Transverse colon (tissue), 4 donors: ENCODE results near the gene IDUA. TPM values are rescaled to one million over a fixed set of nuclear protein-coding genes. Genes with fewer than 3 reads are reported as not detected.
A peak's percentile ranks its signal among the peaks of the same experiment; 100 is the strongest.
"Not testable (repeated sequence)": the region's sequence is repeated elsewhere in the genome, so short reads cannot be mapped to it uniquely, and the experiment has no call there.

Experiments used
- DNase-seq: peaks from one replicate; pipeline ENCODE4 v3.0.0-alpha.2; 2019
- H3K27ac ChIP-seq, 4 donors: fragments of 200-600 bp; sonication (generic); 2 replicates each; pipeline ENCODE4 v1.5.1; 2016 to 2018; ENCODE audit warnings: inconsistent platforms in 4 of 4
- H3K27me3 ChIP-seq: fragments of 200-600 bp; sonication (generic); 2 replicates; pipeline ENCODE4 v1.5.1; 2017; ENCODE audit warnings: inconsistent platforms
- H3K36me3 ChIP-seq, 4 donors: fragments of 200-600 bp; sonication (generic); 2 replicates each; pipeline ENCODE4 v1.5.1; 2017 to 2019; ENCODE audit warnings: inconsistent platforms in 4 of 4
- H3K4me1 ChIP-seq, 4 donors: fragments of 200-600 bp; sonication (generic); 2 replicates each; pipeline ENCODE4 v1.5.1; 2017 to 2020; ENCODE audit warnings: inconsistent platforms in 4 of 4
- H3K4me3 ChIP-seq, 4 donors: fragments of 200-600 bp; sonication (generic); 1 replicate in 1 of 4; 2 replicates in 3 of 4; pipeline versions ENCODE4 v1.5.1 to v1.6.1; 2017 to 2019; ENCODE audit warnings: inconsistent platforms in 4 of 4
- H3K9me3 ChIP-seq, 2 donors: fragments of 200-600 bp; sonication (generic); 2 replicates each; pipeline ENCODE4 v1.5.1; 2017 to 2019; ENCODE audit warnings: inconsistent platforms in 2 of 2
- EP300 ChIP-seq: sonication (generic); formaldehyde crosslinking; IDR thresholded peaks from one replicate; pipeline ENCODE4 v1.6.1; 2017; ENCODE audit warnings: antibody characterized with exemption, low read depth
- POLR2A ChIP-seq: fragments of 450-650 bp; IDR thresholded peaks from one replicate; pipeline ENCODE4 v1.6.1; 2016; ENCODE audit warnings: antibody characterized with exemption, mild to moderate bottlenecking, moderate library complexity
- POLR2AphosphoS5 ChIP-seq, 3 donors: sonication (generic); formaldehyde crosslinking; IDR thresholded peaks; one replicate each; pipeline ENCODE4 v1.6.1; 2016; ENCODE audit warnings: antibody characterized with exemption in 3 of 3
- WGBS, 2 donors: methylation state at CpG; one replicate each; pipeline ENCODE4 v1.1.5; 2018; ENCODE audit warnings: low coverage in 1 of 2; 5-methylcytosine and 5-hydroxymethylcytosine counted together
- in situ Hi-C, 4 donors: fragments of 200-750 bp; cut with MboI; loops; one replicate each; pipeline versions ENCODE4 v1.15.0 to v1.15.1; 2017; ENCODE audit warnings: low sequenced_read_pairs in 3 of 4, low pct_ligation_motif_present in 1 of 4, low pct_unique_long_range_greater_than_20kb in 1 of 4
- intact Hi-C: fragments of 100-400 bp; cut with DNase I; formaldehyde crosslinking; loops from one replicate; pipeline ENCODE4 v1.15.1; 2023; ENCODE audit warnings: low total_unique reads
- total RNA-seq, 4 donors: library from RNA; depleted of rRNA; stranded (reverse); fragments of >200 nt; gene quantifications; one replicate each; pipeline ENCODE4 v1.1.0, GENCODE V29; 2016
- TF ChIP-seq, protein P1 (sequence below), 5 experiments: fragments of 200-600 bp in 3 of 5; fragments of 450-650 bp in 2 of 5; sonication (generic) in 3 of 5; IDR thresholded peaks; 1 replicate in 2 of 5; 2 replicates in 3 of 5; pipeline ENCODE4 v1.5.1; 2016 to 2017; ENCODE audit warnings: antibody characterized with exemption in 5 of 5, inconsistent platforms in 3 of 5, mild to moderate bottlenecking in 2 of 5, moderate library complexity in 1 of 5

IDUA gene
- total RNA-seq, 4 donors from 2014 or later, result 25.9 to 78.6 (median 40.4) TPM

DNA sequence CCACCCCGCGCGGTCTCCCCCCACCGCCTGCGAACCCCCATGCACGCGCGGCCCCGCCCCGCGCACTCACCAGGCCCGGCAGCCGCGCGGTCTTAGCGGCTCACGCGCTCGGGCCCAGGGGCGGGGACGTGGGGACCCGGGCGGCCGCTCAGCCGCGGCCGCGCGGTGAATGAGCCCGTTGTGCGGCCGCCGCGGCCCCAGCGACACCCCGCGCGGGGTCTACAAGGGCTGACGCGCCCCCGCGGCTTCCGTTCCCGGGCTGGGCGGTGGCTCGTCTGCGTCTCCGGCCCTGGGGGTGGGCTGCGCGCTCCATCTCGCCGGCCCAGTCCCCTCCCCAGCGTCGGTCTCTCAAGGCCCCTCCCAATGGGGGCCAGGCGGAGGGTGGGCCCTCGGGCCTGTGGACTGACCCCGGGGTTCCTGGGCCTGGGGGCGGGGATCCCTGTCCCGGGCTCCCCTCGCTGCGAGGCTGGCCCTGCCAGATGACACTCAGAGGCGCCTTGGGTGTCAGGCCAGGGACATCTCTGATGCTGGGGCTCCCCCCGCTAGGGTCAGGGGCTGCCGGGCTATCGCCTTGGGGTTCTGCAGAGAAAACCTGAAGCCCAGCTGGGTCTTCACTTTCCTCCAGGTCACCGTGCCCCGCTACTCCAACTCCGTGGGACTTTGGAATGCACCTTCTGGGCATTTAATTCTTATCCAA lies 10.7 kb downstream of the IDUA start:
- Histone ChIP-seq H3K4me1 (peaks cover 12 to 40% (median 31%) of the 10 kb centered on the region in 4 donors), H3K9me3 (no peaks in the 10 kb centered on the region), H3K4me3 (peak overlapping the region in 3 of 4 donors; percentile 5 to 45 (median 9)), H3K36me3 (no peaks in the 10 kb centered on the region), H3K27me3 (peaks cover 61% of the 10 kb centered on the region), H3K27ac (no peak overlapping the region)
- in situ Hi-C loops (no loop called here), intact Hi-C loops (no loop called here)
- DNase-seq, result no peak
- TF ChIP-seq POLR2AphosphoS5 (IDR thresholded peaks at IDR 0.05), result no peak
- TF ChIP-seq POLR2A, result no peak
- TF ChIP-seq EP300, result no peak
- TF ChIP-seq, protein P1, sequence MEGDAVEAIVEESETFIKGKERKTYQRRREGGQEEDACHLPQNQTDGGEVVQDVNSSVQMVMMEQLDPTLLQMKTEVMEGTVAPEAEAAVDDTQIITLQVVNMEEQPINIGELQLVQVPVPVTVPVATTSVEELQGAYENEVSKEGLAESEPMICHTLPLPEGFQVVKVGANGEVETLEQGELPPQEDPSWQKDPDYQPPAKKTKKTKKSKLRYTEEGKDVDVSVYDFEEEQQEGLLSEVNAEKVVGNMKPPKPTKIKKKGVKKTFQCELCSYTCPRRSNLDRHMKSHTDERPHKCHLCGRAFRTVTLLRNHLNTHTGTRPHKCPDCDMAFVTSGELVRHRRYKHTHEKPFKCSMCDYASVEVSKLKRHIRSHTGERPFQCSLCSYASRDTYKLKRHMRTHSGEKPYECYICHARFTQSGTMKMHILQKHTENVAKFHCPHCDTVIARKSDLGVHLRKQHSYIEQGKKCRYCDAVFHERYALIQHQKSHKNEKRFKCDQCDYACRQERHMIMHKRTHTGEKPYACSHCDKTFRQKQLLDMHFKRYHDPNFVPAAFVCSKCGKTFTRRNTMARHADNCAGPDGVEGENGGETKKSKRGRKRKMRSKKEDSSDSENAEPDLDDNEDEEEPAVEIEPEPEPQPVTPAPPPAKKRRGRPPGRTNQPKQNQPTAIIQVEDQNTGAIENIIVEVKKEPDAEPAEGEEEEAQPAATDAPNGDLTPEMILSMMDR (IDR thresholded peaks at IDR 0.05), result no peak
- 13% methylated on average over 10 of the region's 68 CpGs; no CpG with 5 or more reads in 1 of the 2 donors for WGBS, 2 donors

DNA sequence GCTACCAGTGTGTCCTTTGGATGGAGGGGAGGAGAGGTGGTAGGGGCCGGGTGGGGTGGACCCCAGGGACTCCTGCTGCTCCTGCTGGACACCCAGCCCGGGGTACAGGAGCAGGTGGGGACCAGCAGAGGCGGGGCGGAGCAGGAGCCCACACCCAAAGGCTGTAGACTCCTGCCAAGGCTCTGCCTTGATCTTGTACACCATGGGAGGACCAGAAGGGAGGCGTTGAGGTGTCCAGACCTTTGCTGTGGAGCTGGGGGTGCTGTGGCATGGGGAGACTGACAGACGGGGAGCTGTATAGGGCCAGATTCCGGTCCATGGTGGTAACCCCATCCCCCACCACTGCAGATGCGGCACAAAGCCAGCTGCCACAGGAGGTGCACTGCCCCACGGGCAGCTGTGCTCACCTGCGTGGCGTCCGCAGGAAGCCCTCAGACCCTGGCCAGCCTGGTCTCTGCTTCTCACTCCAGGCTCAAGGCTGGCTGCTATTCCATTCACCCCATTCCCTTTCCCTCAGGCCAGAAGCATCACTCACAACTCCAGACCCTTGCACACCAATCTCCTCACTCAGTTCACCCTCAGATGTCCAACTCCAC lies 11.3 kb downstream of the IDUA start:
- in situ Hi-C loops, result no loop called here
- peaks cover 68% of the 10 kb centered on the region for H3K27me3 ChIP-seq
- 51% methylated on average over 12 of the region's 12 CpGs; no CpG with 5 or more reads in 1 of the 2 donors for WGBS, 2 donors

DNA sequence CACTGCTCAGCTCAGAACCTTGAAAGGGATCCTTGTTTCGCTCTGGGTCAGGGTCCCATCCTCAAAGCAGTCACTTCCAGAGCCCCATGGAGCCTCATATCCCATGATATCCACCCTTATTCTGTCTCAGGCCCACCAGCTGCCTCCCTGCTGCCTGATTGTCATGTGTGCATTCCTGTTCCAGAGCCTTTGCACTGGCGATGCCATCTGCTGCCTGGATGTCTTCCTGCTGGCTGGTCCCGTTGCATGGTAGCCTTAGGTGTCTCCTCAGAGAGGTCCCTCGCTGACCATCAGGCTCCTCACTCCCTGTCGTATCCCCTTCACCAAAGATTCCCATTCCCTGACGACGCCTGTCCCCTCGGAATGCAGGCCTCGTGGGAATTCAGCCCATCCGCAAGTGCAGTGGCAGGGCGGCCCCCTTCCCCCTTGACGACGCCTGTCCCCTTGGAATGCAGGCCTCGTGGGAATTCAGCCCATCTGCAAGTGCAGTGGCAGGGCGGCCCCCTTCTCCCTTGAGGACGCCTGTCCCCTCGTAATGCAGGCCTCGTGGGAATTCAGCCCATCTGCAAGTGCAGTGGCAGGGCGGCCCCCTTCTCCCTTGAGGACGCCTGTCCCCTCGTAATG lies 12.5 kb downstream of the IDUA start:
- H3K27me3 ChIP-seq, result peaks cover 79% of the 10 kb centered on the region
- WGBS, 2 donors, result 43 to 46% methylated on average over 4 to 21 of the region's 21 CpGs
- H3K36me3 ChIP-seq, in situ Hi-C loops, DNase-seq, H3K9me3 ChIP-seq, H3K27ac ChIP-seq, H3K4me3 ChIP-seq, intact Hi-C loops: not testable (repeated sequence)
- peaks cover 3 to 36% (median 26%) of the 10 kb centered on the region in 4 donors for H3K4me1 ChIP-seq

More for the DNA sequence above, 11.3 kb downstream of the IDUA start:
- peak overlapping the region in 1 of 4 donors; percentile 45 for H3K4me3 ChIP-seq
- no peak overlapping the region for H3K27ac ChIP-seq
- DNase-seq, result no peak
- H3K9me3 ChIP-seq, result no peaks in the 10 kb centered on the region
- TF ChIP-seq POLR2A, result no peak
- peaks cover 12 to 40% (median 33%) of the 10 kb centered on the region in 4 donors for H3K4me1 ChIP-seq
- intact Hi-C loops, result no loop called here
- H3K36me3 ChIP-seq, result no peaks in the 10 kb centered on the region

DNA sequence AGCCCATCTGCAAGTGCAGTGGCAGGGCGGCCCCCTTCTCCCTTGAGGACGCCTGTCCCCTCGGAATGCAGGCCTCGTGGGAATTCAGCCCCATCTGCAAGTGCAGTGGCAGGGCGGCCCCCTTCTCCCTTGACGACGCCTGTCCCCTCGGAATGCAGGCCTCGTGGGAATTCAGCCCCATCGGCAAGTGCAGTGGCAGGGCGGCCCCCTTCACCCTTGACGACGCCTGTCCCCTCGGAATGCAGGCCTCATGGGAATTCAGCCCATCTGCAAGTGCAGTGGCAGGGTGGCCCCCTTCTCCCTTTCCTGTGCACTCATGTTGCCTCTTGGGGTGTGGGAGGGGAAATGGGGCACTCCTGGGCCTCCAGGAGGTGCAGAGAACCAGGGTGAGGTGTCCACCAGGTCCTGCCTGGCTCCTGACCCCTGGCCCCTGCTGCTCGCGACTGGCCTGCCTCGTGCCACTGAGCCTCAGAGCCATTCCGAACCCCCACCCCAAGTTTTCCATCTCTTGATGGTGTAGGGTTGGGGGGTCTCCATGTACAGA lies 13.1 kb downstream of the IDUA start:
- H3K27me3 ChIP-seq, result peaks cover 85% of the 10 kb centered on the region
- no peaks in the 10 kb centered on the region for H3K36me3 ChIP-seq
- H3K27ac ChIP-seq, result no peak overlapping the region
- no peak for DNase-seq
- 48% methylated on average over 15 of the region's 18 CpGs; no CpG with 5 or more reads in 1 of the 2 donors for WGBS, 2 donors
- no peak overlapping the region for H3K4me3 ChIP-seq
- in situ Hi-C loops, result no loop called here
- TF ChIP-seq, protein P1 (IDR thresholded peaks at IDR 0.05), result no peak
- peaks cover 3 to 36% (median 26%) of the 10 kb centered on the region in 4 donors for H3K4me1 ChIP-seq
- intact Hi-C loops, result no loop called here
- no peaks in the 10 kb centered on the region for H3K9me3 ChIP-seq

DNA sequence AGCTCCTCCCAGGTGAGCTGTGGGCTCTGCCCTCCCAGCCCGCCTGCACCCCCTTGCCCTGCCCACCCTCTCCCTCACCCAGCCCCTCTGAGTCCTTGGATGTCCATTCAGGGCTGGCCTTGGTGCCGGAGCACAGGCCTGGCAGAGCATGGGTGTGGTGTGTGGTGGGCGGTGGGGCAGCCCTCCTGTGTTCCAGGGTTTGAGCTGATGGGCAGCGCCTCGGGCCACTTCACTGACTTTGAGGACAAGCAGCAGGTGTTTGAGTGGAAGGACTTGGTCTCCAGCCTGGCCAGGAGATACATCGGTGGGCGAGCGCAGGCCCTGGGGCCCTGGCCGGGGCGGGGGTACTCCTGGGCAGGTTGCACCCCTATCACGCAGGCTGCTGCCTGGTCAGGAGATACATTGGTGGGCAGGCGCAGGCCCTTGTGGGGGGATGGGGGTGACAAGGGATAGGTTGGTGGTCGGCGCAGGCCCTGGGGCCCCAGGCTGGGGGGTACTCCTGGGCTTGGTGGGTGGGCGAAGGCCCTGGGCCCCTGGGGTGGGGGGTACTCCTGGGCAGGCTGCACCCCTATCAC lies 13.9 kb downstream of the IDUA start:
- 81% methylated on average over 15 of the region's 15 CpGs; no CpG with 5 or more reads in 1 of the 2 donors for WGBS, 2 donors
- DNase-seq, result no peak
- peaks cover 94% of the 10 kb centered on the region for H3K27me3 ChIP-seq
- no peak overlapping the region for H3K4me3 ChIP-seq
- H3K36me3 ChIP-seq, result no peaks in the 10 kb centered on the region
- intact Hi-C loops, result no loop called here
- H3K4me1 ChIP-seq, result peaks cover 3 to 36% (median 26%) of the 10 kb centered on the region in 4 donors
- no peak overlapping the region for H3K27ac ChIP-seq
- TF ChIP-seq POLR2AphosphoS5 (IDR thresholded peaks at IDR 0.05) (no peak), EP300 (no peak), POLR2A (no peak)
- TF ChIP-seq, protein P1 (IDR thresholded peaks at IDR 0.05), result no peak
- H3K9me3 ChIP-seq, result no peaks in the 10 kb centered on the region
- in situ Hi-C loops, result no loop called here
